Kidney (tissue), 14 donors: ENCODE measurements around the gene TECTB. TPM values are rescaled to one million over a fixed set of nuclear protein-coding genes. Genes with fewer than 3 reads are reported as not detected.

Experiments used
- DNase-seq, 5 donors: peaks; one replicate each; pipeline ENCODE4 v3.0.0-alpha.2; 2013 to 2020
- FAIRE-seq: peaks from 2 replicates; lab custom pipeline; 2012; peaks lifted over from hg19 to GRCh38; lab: Jason Lieb, UNC
- H3K27ac ChIP-seq, 2 donors: one replicate each; pipeline ENCODE4 v1.7.0; 2013; ENCODE audit warnings: low read depth in 2 of 2, low read length in 2 of 2, inconsistent platforms in 1 of 2
- H3K27me3 ChIP-seq: one replicate; pipeline ENCODE4 v1.7.1; 2013; ENCODE audit warnings: low read length, inconsistent platforms; ENCODE audit not compliant: control insufficient read depth, insufficient read depth
- H3K36me3 ChIP-seq, 3 donors: one replicate each; pipeline versions ENCODE4 v1.7.0 to v1.7.1; 2013; ENCODE audit warnings: low read length in 3 of 3, control low read depth in 1 of 3, inconsistent platforms in 1 of 3; ENCODE audit not compliant: insufficient read depth in 3 of 3, control insufficient read depth in 2 of 3
- H3K4me1 ChIP-seq, 3 donors: one replicate each; pipeline versions ENCODE4 v1.7.0 to v1.7.1; 2013; ENCODE audit warnings: low read length in 3 of 3, inconsistent platforms in 1 of 3, low read depth in 1 of 3; ENCODE audit not compliant: control insufficient read depth in 2 of 3, insufficient read depth in 2 of 3
- H3K4me3 ChIP-seq, 3 donors: one replicate each; pipeline versions ENCODE4 v1.7.0 to v1.8.1; 2013; ENCODE audit warnings: low read length in 3 of 3, control low read depth in 1 of 3, inconsistent platforms in 1 of 3
- H3K9ac ChIP-seq, 3 donors: one replicate each; pipeline versions ENCODE4 v1.7.0 to v1.7.1; 2013; ENCODE audit warnings: low read length in 3 of 3, control low read depth in 1 of 3, inconsistent platforms in 1 of 3
- H3K9me3 ChIP-seq, 3 donors: one replicate each; pipeline versions ENCODE4 v1.7.0 to v1.7.1; 2013; ENCODE audit warnings: low read length in 3 of 3, control low read depth in 1 of 3, inconsistent platforms in 1 of 3; ENCODE audit not compliant: control insufficient read depth in 2 of 3, insufficient read depth in 1 of 3
- intact Hi-C: fragments of 100-400 bp; cut with DNase I; formaldehyde crosslinking; loops from one replicate; pipeline ENCODE4 v1.11.1; 2022
- polyA plus RNA-seq: library from polyadenylated mRNA; stranded (reverse); fragments of 350-450 nt; fragmentation: Illumina TruSeq; extraction: RNeasy Lipid Tissue Mini Kit (QIAGEN cat#74804); gene quantifications from one replicate; pipeline ENCODE4 v1.2.3, GENCODE V29; 2014; ENCODE audit warnings: low read depth, low replicate concordance; ENCODE audit not compliant: insufficient read depth
- total RNA-seq: library from RNA; stranded (reverse); fragmentation: NEBNext Ultra II Directional; extraction: Animal tissue kit (Norgen Biotek cat#: 25700); gene quantifications from one replicate; pipeline ENCODE4 v1.2.1, GENCODE V29; 2021
- TF ChIP-seq, protein P1 (sequence below): IDR thresholded peaks from 3 replicates; pipeline ENCODE4 v1.5.1; 2012; ENCODE audit warnings: mild to moderate bottlenecking, moderate library complexity, borderline replicate concordance; ENCODE audit not compliant: insufficient read depth; ENCODE audit errors: extremely low read depth
- donor health status: control.
- donor health status: control.
- donor health status: control.
- donor health status: control.
- donor health status: control.
- donor health status: DM: yes; HTN: yes; CAD: no.
- donor health status: Normal renal cell carcinoma (clear cell type).

Gene TECTB
- total and polyA plus RNA-seq, 2 donors from 2014 or later: not detected

DNA sequence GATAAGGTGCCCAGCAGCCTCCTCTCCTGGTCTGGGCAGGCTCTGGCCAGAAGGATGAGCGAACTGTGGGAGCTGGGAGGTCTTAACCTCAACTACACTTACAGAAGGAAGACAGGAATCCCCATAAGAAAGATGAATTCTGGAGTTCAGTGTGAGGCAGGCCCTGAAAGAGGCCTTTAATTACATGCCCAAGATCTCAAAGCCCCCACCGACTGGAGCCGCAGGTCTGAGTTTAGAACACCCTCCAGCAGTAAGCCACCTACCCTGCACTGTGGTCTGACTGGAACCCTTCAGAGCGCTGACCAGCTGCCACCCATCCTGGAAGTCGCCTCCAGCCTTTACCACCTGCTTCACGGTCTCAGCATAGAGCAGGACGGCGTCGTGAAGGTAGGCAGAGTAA is 62.5 kb downstream of the TECTB start:
- FAIRE-seq (no peak), DNase-seq (no peak)
- no peak overlapping the region for H3K9ac ChIP-seq
- TF ChIP-seq, protein P1, sequence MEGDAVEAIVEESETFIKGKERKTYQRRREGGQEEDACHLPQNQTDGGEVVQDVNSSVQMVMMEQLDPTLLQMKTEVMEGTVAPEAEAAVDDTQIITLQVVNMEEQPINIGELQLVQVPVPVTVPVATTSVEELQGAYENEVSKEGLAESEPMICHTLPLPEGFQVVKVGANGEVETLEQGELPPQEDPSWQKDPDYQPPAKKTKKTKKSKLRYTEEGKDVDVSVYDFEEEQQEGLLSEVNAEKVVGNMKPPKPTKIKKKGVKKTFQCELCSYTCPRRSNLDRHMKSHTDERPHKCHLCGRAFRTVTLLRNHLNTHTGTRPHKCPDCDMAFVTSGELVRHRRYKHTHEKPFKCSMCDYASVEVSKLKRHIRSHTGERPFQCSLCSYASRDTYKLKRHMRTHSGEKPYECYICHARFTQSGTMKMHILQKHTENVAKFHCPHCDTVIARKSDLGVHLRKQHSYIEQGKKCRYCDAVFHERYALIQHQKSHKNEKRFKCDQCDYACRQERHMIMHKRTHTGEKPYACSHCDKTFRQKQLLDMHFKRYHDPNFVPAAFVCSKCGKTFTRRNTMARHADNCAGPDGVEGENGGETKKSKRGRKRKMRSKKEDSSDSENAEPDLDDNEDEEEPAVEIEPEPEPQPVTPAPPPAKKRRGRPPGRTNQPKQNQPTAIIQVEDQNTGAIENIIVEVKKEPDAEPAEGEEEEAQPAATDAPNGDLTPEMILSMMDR: no peak
- H3K4me1 ChIP-seq: no peaks in the 10 kb centered on the region
- intact Hi-C loops: no loop called here
- H3K9me3 ChIP-seq: no peaks in the 10 kb centered on the region
- no peaks in the 10 kb centered on the region for H3K36me3 ChIP-seq
- H3K27ac ChIP-seq: no peak overlapping the region
- no peak overlapping the region for H3K4me3 ChIP-seq
- no peaks in the 10 kb centered on the region for H3K27me3 ChIP-seq

DNA sequence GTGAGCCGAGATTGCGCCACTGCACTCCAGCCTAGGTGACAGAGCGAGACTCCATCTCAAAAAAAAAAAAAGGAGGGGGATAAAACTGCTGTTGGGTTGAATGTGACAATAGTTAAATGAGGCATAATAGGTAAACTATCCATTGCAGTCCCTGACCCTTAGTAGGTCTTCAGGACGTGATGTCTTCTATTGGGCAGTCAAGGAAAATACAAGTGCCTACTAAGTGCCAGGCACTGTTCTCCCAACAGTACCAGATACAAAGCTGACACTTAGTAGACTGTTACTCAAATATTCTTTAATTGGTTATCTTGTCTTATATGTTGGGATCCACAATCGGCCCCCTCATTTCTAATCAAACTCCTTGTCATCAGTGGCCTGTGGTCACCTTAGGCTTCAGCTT is 63.6 kb downstream of the TECTB start:
- H3K4me3 ChIP-seq: no peak overlapping the region
- H3K27me3 ChIP-seq: no peaks in the 10 kb centered on the region
- TF ChIP-seq, protein P1: no peak
- H3K27ac ChIP-seq: no peak overlapping the region
- no peaks in the 10 kb centered on the region for H3K9me3 ChIP-seq
- no peak overlapping the region for H3K9ac ChIP-seq
- H3K36me3 ChIP-seq: no peaks in the 10 kb centered on the region
- intact Hi-C loops: no loop called here
- FAIRE-seq: no peak
- H3K4me1 ChIP-seq: no peaks in the 10 kb centered on the region
- DNase-seq: no peak

DNA sequence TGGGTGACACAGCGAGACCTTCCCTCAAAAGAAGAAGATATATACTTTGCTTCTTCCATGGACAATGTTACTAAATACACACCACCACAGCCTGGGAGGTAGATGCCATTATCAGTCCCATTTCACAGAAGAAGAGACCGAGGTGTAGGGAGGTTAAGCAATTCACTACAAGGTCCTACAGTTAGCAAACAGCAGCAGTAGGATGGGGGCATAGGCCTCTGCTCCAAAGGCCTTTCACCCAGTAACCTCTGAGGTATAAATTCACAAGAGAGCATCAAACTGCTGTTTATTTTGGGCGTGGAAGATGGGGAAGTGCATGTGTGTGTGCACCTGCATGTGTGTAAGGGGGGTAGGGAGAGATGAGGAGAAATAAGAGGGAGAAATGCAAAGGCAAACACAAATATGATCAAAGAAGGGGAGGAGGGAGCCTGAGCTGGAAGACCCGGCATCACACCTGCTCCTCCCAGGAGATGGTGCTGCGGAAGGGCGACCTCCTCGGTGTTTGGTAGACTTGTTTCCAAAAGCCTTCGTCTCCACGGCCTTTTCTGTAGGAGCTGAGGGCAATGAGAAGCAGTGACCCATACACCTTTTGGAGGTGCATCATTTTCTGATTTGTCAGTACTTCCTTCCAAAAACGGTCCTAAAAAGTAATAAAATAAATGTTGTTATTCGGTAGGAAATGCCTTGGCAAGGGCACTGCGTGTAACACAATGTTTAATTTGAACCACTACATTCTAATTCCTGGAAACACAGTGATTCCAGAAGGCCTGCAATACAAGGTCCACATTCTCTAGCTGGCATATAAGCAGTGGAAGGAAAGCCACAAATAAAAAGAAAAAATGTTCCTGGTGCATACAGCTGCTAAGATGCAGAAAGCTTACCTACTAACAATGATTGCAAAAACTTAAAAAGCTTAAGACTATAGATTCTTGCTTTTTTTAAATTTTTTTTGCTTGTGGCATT is 64.8 kb downstream of the TECTB start:
- no peaks in the 10 kb centered on the region for H3K36me3 ChIP-seq
- no peak overlapping the region for H3K27ac ChIP-seq
- intact Hi-C loops: no loop called here
- no peak overlapping the region for H3K4me3 ChIP-seq
- TF ChIP-seq, protein P1: no peak
- no peak overlapping the region for H3K9ac ChIP-seq
- no peaks in the 10 kb centered on the region for H3K4me1 ChIP-seq
- H3K27me3 ChIP-seq: no peaks in the 10 kb centered on the region
- no peak for DNase-seq
- FAIRE-seq: no peak
- H3K9me3 ChIP-seq: no peaks in the 10 kb centered on the region
